GM04504 (cell line): ENCODE results near the gene FRMD5.
"Not testable (repeated sequence)": the region's sequence is repeated elsewhere in the genome, so short reads cannot be mapped to it uniquely, and the experiment has no call there.

Experiments
- DNase-seq: peaks from one replicate; pipeline ENCODE4 v3.0.0-alpha.2; 2012; ENCODE audit warnings: low read depth

Gene FRMD5

DNA sequence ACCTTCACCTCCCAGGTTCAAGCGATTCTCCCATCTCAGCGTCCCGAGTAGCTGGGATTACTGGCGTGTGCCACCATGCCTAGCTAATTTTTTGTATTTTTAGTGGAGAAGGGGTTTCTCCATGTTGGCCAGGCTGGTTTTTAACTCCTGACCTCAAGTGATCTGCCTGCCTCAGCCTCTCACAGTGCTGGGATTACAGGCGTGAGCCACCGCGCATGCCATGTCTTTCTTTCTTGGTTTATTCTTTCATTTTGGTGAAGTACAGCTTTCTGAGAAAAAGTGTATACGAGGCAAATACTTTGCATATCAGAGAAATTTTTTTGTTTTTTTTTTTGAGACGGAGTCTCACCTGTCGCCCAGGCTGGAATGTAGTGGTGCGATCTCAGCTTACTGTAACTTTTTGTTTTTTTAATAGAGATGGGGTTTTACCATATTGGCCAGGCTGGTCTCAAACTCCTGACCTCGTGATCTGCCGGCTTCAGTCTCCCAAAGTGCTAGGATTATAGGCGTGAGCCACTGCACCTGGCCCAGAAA lies 363.5 kb downstream of the FRMD5 start:
- not testable (repeated sequence) for DNase-seq

DNA sequence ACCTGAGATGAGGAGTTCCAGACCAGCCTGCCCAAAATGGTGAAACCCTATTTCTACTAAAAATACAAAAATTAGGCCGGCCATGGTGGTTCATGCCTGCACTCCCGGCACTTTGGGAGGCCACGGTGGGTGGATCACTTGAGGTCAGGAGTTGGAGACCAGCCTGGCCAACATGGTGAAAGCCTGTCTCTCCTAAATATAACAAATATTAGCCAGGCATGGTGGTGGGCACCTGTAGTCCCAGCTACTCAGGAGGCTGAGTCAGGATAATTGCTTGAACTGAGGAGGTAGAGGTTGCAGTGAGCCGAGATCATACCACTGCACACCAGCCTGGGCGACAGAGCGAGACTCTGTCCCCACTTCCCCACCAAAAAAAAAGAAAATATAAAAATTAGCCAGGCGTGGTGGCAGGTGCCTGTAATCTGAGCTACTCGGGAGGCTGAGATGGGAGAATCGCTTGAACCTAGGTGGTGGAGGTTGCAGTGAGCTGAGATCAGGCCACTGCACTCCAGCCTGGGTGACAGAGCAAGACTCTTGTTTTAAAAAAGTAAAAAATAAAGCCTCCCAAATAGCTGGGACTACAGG lies 364.3 kb downstream of the FRMD5 start:
- not testable (repeated sequence) for DNase-seq

DNA sequence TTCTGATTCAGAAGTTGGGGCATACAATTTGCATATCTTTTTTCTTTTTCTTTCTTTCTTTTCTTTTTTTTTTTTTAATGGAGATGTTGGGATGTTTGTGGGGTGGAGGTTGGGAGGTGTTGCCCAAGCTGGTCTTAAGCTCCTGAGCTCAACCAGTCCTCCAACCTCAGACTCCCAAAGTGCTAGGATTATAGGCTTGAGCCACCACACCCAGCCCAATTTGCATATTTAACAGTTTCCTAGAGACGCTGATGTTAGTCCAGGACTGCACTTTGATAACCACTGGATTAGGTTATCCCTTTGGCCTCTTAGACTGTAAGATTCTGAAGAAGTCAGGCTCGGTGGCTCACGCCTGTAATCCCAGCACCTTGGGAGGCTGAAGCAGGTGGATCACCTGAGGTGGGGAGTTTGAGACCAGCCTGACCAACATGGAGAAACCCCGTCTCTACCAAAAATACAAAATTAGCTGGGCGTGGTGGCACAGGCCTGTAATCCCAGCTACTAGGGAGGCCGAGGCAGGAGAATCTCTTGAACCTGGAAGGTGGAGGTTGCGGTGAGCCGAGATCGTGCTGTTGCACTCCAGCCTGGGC lies 365.0 kb downstream of the FRMD5 start:
- not testable (repeated sequence) for DNase-seq

DNA sequence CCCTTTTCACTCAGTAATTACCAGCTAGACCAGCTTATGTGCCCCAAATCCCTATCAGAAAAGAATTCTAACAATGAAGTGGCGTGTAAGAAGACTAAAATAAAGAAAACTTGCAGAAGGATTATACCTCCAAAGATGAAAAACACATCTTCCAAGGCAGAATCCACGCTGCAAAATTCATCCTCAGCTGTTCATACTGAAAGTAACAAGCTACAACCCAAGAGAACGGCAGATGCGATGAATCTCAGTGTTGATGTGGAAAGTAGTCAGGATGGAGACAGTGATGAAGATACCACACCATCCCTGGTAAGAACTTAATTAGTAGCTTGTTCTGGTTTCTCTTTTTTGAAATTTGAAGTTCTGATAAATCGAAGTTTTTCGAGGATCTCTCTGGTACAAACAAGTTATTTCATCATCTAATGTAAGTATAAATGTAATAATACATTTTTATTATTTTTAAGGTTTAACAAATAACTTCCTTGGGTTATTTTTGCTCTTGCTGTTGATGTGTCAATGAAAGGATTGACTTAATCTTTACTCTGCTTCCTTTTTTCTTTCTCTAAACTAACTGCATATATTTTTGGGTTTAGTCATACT lies 366.9 kb downstream of the FRMD5 start:
- DNase-seq: no peak

DNA sequence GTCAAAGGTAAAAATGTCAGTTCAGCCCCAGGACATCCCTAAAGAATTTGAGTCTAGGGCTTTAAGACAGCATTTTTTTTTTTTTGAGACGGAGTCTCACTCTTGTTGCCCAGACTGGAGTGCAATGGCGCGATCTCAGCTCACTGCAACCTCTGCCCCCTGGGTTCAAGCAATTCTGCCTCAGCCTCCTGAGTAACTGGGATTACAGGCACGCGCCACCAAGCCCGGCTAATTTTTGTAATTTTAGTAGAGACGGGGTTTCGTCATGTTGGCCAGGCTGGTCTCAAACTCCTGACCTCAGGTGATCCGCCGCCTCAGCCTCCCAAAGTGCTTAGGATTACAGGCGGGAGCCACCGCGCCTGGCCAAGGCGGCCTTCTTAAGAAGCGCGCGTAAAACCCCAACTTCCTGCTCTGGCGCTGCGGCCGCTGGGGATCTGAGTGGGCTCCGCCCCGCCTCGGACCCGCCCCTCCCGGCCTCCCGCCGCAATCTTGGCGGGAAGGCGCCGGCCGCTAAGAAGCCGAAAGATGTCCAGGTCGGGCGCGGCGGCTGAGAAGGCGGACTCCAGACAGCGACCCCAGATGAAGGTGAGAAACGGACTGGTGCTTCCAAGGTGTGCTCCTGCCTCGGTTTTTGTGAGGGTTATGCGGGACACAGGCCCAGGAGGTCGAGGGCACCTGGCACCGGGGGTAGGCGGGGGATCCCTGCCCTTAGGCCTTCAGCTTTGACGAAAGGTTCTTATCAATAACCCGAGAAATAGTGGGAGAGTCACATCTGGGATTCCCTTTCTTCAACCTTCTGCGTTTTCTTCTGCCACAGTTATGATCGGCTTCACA lies 368.3 kb downstream of the FRMD5 start, which contains the start of gene WDR76:
Gene WDR76, plus strand, starts transcription at position 495 of the 834 bp plus-strand sequence. Its CDS starts 31 bp downstream, at position 526.
- peak; percentile 45 for DNase-seq

DNA sequence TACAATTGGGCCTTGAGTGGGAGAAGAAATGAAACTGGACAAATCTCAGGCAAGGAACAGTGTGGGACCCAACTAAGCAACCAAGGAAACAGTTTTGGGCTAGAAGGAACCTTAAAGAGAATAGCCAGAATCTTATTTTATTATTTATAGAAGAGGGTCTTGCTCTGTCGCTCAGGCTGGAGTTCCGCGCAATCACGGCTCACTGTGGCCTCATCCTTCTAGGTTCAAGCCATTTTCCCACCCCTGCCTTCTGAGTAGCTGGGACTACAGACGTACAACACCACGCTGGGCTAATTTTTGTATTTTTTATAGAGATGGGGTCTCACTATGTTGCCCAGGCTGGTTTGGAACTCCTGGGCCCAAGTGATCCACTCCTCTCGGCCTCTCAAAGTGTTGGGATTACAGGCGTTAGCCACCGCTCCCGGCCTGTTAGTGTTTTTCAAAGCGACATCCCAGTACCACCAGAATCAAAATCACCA lies 369.0 kb downstream of the FRMD5 start:
- no peak for DNase-seq

DNA sequence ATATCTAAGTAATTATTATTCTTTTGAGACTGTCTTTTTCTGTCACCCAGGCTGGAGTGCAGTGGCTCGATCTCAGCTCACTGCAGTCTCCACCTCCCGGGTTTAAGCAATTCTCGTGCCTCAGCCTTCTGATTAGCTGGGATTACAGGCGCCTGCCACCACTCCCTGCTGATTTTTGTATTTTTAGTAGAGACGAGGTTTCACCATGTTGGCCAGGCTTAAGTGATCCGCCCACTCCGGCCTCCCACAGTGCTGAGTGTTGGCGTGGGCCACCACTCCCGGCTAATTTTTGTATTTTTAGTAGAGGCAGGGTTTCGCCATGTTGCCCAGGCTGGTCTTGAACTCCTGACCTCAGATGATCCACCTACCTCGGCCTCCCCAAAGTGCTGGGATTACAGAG lies 369.8 kb downstream of the FRMD5 start:
- not testable (repeated sequence) for DNase-seq

DNA sequence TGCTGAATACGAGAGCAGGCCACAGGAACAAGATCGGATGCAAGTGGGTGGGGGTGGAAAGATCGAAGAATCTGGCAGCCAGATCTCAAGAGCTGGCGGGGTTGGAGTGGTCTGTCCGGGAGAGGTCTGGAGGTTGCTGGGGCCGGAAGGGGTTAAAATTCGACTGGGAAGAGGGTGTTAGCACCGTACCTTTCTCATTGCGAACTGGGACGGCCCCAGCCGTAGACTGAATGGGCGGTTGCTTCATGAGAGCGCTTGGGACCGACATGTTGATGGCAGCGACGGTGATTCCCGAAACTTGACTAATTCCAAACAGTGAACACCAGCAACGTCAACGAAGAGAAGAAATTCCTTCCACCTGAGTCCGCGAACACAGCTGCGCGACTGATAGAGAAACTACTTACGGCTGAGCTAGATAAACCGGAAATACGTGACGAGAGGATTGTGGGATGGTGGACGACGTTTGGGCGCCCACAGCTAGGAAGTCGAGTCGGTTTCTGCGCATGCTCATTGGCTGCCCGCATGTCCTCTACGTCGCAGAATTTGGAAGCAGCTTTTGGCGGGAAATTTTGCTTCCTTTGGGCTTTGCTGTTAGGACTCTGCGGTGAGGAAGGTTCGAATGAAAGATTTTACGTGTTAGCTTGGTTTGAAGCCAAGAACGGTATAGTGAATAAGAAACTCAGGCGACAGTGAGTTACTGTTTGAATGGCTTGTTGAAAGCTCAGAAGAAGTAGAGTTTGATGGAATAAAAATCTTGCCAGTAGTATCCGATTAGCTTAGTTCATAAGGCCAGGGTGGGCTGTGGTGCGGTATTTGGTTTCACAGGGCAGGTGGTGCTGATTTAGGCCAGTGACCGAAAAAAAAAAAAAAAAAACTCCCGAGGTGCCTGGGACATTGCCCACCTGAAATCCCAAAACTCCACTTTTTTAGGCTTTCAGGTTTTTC lies 370.5 kb downstream of the FRMD5 start, which contains the start of gene MFAP1:
Gene MFAP1, minus strand, starts transcription at position 389 of the 945 bp plus-strand sequence. Its CDS starts 121 bp downstream, at position 268.
- peak; percentile 92 for DNase-seq

DNA sequence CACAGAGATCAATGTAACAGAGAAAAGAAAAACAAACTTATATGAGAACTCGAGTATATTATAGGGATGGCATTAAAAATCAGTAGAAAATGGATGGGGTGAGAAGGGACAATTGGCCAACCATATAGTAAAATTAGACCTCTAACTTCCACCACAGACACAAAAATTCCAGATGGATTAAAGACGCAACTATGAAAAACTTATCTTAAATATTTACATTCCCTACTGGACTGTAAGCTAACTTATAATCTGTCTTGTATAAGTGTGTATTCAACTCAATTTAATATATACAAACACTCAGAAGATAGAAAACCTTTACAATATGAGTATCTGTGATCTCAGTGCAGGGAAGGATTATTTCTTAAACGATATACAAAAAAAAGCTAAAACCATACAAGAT lies 373.6 kb downstream of the FRMD5 start:
- no peak for DNase-seq
